H9 (cell line): Measurements from ENCODE around the gene METRN. TPM values are rescaled to one million over a fixed set of nuclear protein-coding genes. Genes with fewer than 3 reads are reported as not detected.

Experiments
- DNase-seq: peaks from one replicate; pipeline ENCODE4 v3.0.0-alpha.2; 2017
- H2AFZ ChIP-seq: one replicate; pipeline ENCODE4 v1.6.1; 2013; ENCODE audit warnings: mild to moderate bottlenecking, low read length, control low read depth, moderate library complexity
- H2AK5ac ChIP-seq: 2 replicates; pipeline ENCODE4 v1.6.1; 2013; ENCODE audit warnings: low read length, control low read depth, mixed read lengths; ENCODE audit not compliant: insufficient read length
- H2BK120ac ChIP-seq: one replicate; pipeline ENCODE4 v1.6.1; 2013; ENCODE audit warnings: low read depth, mild to moderate bottlenecking, low read length, control low read depth, inconsistent platforms; ENCODE audit not compliant: poor library complexity, severe bottlenecking
- H2BK12ac ChIP-seq: 2 replicates; pipeline ENCODE4 v1.6.1; 2013; ENCODE audit warnings: low read length, control low read depth, mixed read lengths, low read depth; ENCODE audit not compliant: insufficient read length
- H2BK15ac ChIP-seq: 2 replicates; pipeline ENCODE4 v1.6.1; 2013; ENCODE audit warnings: low read depth, low read length, control low read depth
- H2BK20ac ChIP-seq: one replicate; pipeline ENCODE4 v1.6.1; 2013; ENCODE audit warnings: low read depth, mild to moderate bottlenecking, low read length, control low read depth, inconsistent platforms; ENCODE audit not compliant: poor library complexity, severe bottlenecking
- H2BK5ac ChIP-seq: 2 replicates; pipeline ENCODE4 v1.6.1; 2013; ENCODE audit warnings: low read length, control low read depth, mixed read lengths; ENCODE audit not compliant: insufficient read length
- H3K14ac ChIP-seq: 2 replicates; pipeline ENCODE4 v1.6.1; 2013; ENCODE audit warnings: low read length, control low read depth; ENCODE audit not compliant: insufficient read depth
- H3K18ac ChIP-seq: 2 replicates; pipeline ENCODE4 v1.6.1; 2013; ENCODE audit warnings: low read depth, mild to moderate bottlenecking, mixed read lengths, low read length, control low read depth; ENCODE audit not compliant: insufficient read length
- H3K23ac ChIP-seq: 2 replicates; pipeline ENCODE4 v1.6.1; 2013; ENCODE audit warnings: low read length, control low read depth, mixed read lengths, low read depth; ENCODE audit not compliant: insufficient read length
- H3K23me2 ChIP-seq: 2 replicates; pipeline ENCODE4 v1.6.1; 2013; ENCODE audit warnings: low read depth, mild to moderate bottlenecking, mixed read lengths, low read length, control low read depth; ENCODE audit not compliant: insufficient read length, poor library complexity, severe bottlenecking
- H3K27ac ChIP-seq: 2 replicates; pipeline ENCODE4 v1.5.1; 2013; ENCODE audit warnings: low read length, control low read depth, mixed read lengths, low read depth; ENCODE audit not compliant: insufficient read length
- H3K27me3 ChIP-seq: 2 replicates; pipeline ENCODE4 v1.6.1; 2013; ENCODE audit warnings: low read length, control low read depth, inconsistent platforms; ENCODE audit not compliant: insufficient read depth
- H3K4ac ChIP-seq: 2 replicates; pipeline ENCODE4 v1.6.1; 2013; ENCODE audit warnings: low read depth, mild to moderate bottlenecking, control low read depth, inconsistent platforms, low read length, moderate library complexity
- H3K4me1 ChIP-seq: 2 replicates; pipeline ENCODE4 v1.6.1; 2013; ENCODE audit warnings: low read length, control low read depth, inconsistent platforms; ENCODE audit not compliant: insufficient read depth
- H3K4me2 ChIP-seq: 2 replicates; pipeline ENCODE4 v1.6.1; 2013; ENCODE audit warnings: low read length, control low read depth, mixed read lengths; ENCODE audit not compliant: insufficient read length, insufficient read depth
- H3K56ac ChIP-seq: 2 replicates; pipeline ENCODE4 v1.6.1; 2013; ENCODE audit warnings: low read depth, mild to moderate bottlenecking, mixed read lengths, low read length, control low read depth; ENCODE audit not compliant: insufficient read length
- H3K79me1 ChIP-seq: 2 replicates; pipeline ENCODE4 v1.6.1; 2013; ENCODE audit warnings: low read depth, mild to moderate bottlenecking, moderate library complexity, low read length, control low read depth, inconsistent platforms; ENCODE audit not compliant: insufficient read depth, poor library complexity, severe bottlenecking
- H3K79me2 ChIP-seq: 2 replicates; pipeline ENCODE4 v1.6.1; 2013; ENCODE audit warnings: low read length, control low read depth, inconsistent platforms; ENCODE audit not compliant: insufficient read depth
- H3K9ac ChIP-seq: 2 replicates; pipeline ENCODE4 v1.6.1; 2013; ENCODE audit warnings: low read length, control low read depth, mixed read lengths; ENCODE audit not compliant: insufficient read length; ENCODE audit errors: extremely low read depth
- H3K9me3 ChIP-seq: one replicate; pipeline ENCODE4 v1.6.1; 2013; ENCODE audit warnings: low read depth, low read length, inconsistent platforms; ENCODE audit not compliant: control insufficient read depth
- H3T11ph ChIP-seq: one replicate; pipeline ENCODE4 v1.6.1; 2013; ENCODE audit warnings: mild to moderate bottlenecking, low read length, control low read depth, inconsistent platforms
- H4K20me1 ChIP-seq: one replicate; pipeline ENCODE4 v1.6.1; 2013; ENCODE audit not compliant: control insufficient read depth, insufficient read length, insufficient read depth
- H4K5ac ChIP-seq: 2 replicates; pipeline ENCODE4 v1.6.1; 2013; ENCODE audit warnings: low read depth, mild to moderate bottlenecking, mixed read lengths, low read length, control low read depth; ENCODE audit not compliant: insufficient read length
- H4K8ac ChIP-seq: replicated peaks from 2 replicates; pipeline ENCODE4 v1.6.1; 2013; ENCODE audit warnings: low read length, control low read depth, mixed read lengths, low read depth; ENCODE audit not compliant: insufficient read length
- H4K91ac ChIP-seq: 2 replicates; pipeline ENCODE4 v1.6.1; 2013; ENCODE audit warnings: low read depth, mild to moderate bottlenecking, moderate library complexity, mixed read lengths, low read length, control low read depth; ENCODE audit not compliant: insufficient read length
- H3K27ac Mint-ChIP-seq, 3 experiments: 2 replicates in 2 of 3; 3 replicates in 1 of 3; pipeline ENCODE4 v1.8.0; 2020 to 2021; ENCODE audit warnings: mixed read lengths in 3 of 3, mild to moderate bottlenecking in 1 of 3, moderate library complexity in 1 of 3
- H3K27me3 Mint-ChIP-seq: 2 replicates; pipeline ENCODE4 v1.8.0; 2021; ENCODE audit warnings: low read depth, mild to moderate bottlenecking, moderate library complexity, mixed read lengths
- H3K36me3 Mint-ChIP-seq, 3 experiments: 2 replicates in 2 of 3; 3 replicates in 1 of 3; pipeline ENCODE4 v1.8.0; 2020 to 2021; ENCODE audit warnings: low read depth in 3 of 3, mixed read lengths in 3 of 3; ENCODE audit not compliant: insufficient read depth in 1 of 3
- H3K4me1 Mint-ChIP-seq, 2 experiments: 2 replicates each; pipeline ENCODE4 v1.8.0; 2020; ENCODE audit warnings: mixed read lengths in 2 of 2
- H3K4me3 Mint-ChIP-seq, 2 experiments: 2 replicates in 1 of 2; 3 replicates in 1 of 2; pipeline ENCODE4 v1.8.0; 2020 to 2021; ENCODE audit warnings: mild to moderate bottlenecking in 2 of 2, mixed read lengths in 2 of 2, moderate library complexity in 1 of 2
- H3K9me3 Mint-ChIP-seq, 2 experiments: 2 replicates in 1 of 2; 3 replicates in 1 of 2; pipeline ENCODE4 v1.8.0; 2020; ENCODE audit warnings: mild to moderate bottlenecking in 2 of 2, mixed read lengths in 2 of 2, moderate library complexity in 1 of 2
- WGBS: extraction: QIAGEN DNeasy Blood & Tissue Kit; methylation state at CpG from one replicate; pipeline ENCODE4 v1.1.7; 2013; ENCODE audit warnings: missing lambda C conversion rate, low lambda C conversion rate, mixed read lengths; ENCODE audit not compliant: insufficient read length; ENCODE audit errors: extremely low coverage; 5-methylcytosine and 5-hydroxymethylcytosine counted together
- total RNA-seq: library from RNA; stranded (reverse); gene quantifications from 2 replicates; pipeline ENCODE4 v1.2.1, GENCODE V29; 2021
- TF ChIP-seq, protein P1 (sequence below): fragments of 200-600 bp; sonication (generic); conservative IDR thresholded peaks from 3 replicates; pipeline ENCODE4 v1.8.0; 2021; ENCODE audit warnings: antibody characterized with exemption, mild to moderate bottlenecking

METRN gene
- total RNA-seq, 1 experiment from 2014 or later: 26.2 TPM

DNA sequence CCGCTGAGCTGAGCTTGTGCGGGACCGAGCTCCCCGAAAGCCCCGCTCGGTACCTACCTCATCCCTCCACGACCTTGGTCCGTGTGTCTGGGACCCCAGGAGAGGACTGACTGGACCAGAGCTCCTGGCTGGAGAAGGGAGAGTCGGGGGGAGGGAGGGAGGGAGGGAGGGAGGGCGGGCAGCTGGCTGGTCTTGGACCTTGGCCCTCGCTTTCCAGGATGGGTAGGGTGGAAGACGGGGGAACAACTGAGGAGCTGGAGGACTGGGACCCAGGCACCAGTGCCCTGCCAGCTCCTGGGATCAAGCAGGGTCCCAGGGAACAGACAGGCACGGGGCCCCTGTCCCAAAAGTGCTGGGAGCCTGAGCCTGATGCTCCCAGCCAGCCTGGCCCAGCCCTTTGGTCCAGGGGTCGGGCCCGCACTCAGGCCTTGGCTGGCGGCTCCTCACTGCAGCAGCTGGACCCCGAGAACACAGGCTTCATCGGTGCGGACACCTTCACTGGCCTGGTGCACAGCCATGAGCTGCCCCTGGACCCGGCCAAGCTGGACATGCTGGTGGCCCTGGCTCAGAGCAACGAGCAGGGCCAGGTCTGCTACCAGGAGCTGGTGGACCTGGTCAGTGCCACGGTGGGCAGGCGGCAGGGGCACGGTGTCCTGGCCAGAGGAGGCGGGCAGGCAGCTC, 38.9 kb upstream of the METRN start:
- DNase-seq: no peak
- Histone ChIP-seq H2BK120ac (no peak overlapping the region), H3K4me1 (no peaks in the 10 kb centered on the region), H2BK20ac (no peak overlapping the region), H4K8ac (no peak overlapping the region), H3K9me3 (no peaks in the 10 kb centered on the region), H3K4ac (no peak overlapping the region), H3K4me2 (peak overlapping the region; percentile 53), H4K20me1 (no peaks in the 10 kb centered on the region), H4K91ac (no peak overlapping the region), H3K27ac (no peak overlapping the region), H4K5ac (no peak overlapping the region), H2BK15ac (no peak overlapping the region), H3K79me2 (no peaks in the 10 kb centered on the region), H2AFZ (no peak overlapping the region), H3K18ac (no peak overlapping the region), H3T11ph (no peak overlapping the region), H3K56ac (no peak overlapping the region), H2BK12ac (no peak overlapping the region), H2BK5ac (no peak overlapping the region), H3K23me2 (peaks cover 13% of the 10 kb centered on the region), H3K23ac (no peak overlapping the region), H3K27me3 (no peaks in the 10 kb centered on the region), H3K9ac (no peak overlapping the region), H3K14ac (no peak overlapping the region), H2AK5ac (no peak overlapping the region), H3K79me1 (no peaks in the 10 kb centered on the region)
- H3K4me1 Mint-ChIP-seq: peaks cover 14 to 24% of the 10 kb centered on the region in 2 experiments
- H3K27me3 Mint-ChIP-seq: peaks cover 3% of the 10 kb centered on the region; the same call in 1 of the 2 replicates
- TF ChIP-seq, protein P1, sequence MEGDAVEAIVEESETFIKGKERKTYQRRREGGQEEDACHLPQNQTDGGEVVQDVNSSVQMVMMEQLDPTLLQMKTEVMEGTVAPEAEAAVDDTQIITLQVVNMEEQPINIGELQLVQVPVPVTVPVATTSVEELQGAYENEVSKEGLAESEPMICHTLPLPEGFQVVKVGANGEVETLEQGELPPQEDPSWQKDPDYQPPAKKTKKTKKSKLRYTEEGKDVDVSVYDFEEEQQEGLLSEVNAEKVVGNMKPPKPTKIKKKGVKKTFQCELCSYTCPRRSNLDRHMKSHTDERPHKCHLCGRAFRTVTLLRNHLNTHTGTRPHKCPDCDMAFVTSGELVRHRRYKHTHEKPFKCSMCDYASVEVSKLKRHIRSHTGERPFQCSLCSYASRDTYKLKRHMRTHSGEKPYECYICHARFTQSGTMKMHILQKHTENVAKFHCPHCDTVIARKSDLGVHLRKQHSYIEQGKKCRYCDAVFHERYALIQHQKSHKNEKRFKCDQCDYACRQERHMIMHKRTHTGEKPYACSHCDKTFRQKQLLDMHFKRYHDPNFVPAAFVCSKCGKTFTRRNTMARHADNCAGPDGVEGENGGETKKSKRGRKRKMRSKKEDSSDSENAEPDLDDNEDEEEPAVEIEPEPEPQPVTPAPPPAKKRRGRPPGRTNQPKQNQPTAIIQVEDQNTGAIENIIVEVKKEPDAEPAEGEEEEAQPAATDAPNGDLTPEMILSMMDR: no peak
- no CpG with 5 or more reads among the region's 25 CpGs for WGBS
- no peaks in the 10 kb centered on the region for H3K9me3 Mint-ChIP-seq
- H3K27ac Mint-ChIP-seq: no peak overlapping the region
- H3K36me3 Mint-ChIP-seq: peaks cover 8 to 15% (median 10%) of the 10 kb centered on the region in 3 experiments; a peak in 6 of 7 replicates
- peak overlapping the region; percentile 31 to 46; a peak in 3 of 5 replicates for H3K4me3 Mint-ChIP-seq
